GM12878 (cell line): Measurements from ENCODE around the gene RPS6KA4. TPM values are rescaled to one million over a fixed set of nuclear protein-coding genes. Genes with fewer than 3 reads are reported as not detected.

Experiments
- ATF2 ChIP-seq: IDR thresholded peaks from 2 replicates; pipeline ENCODE4 v1.6.1; 2012; ENCODE audit warnings: low read length, inconsistent platforms
- ATF3 ChIP-seq: IDR thresholded peaks from 2 replicates; pipeline ENCODE4 v1.6.1; 2011; ENCODE audit warnings: low read depth, mild to moderate bottlenecking, low read length, moderate library complexity, borderline replicate concordance; ENCODE audit errors: extremely low read depth
- BCL11A ChIP-seq: IDR thresholded peaks from 2 replicates; pipeline ENCODE4 v1.6.1; 2011; ENCODE audit warnings: low read depth, low read length
- CHD1 ChIP-seq: IDR thresholded peaks from 2 replicates; pipeline ENCODE4 v1.6.1; 2012; ENCODE audit warnings: low read depth, low read length, improper control_type of control experiment
- E2F8 ChIP-seq: fragments of 450-650 bp; IDR thresholded peaks from 2 replicates; pipeline ENCODE4 v1.6.1; 2018; ENCODE audit warnings: mild to moderate bottlenecking, low read depth, moderate library complexity; ENCODE audit not compliant: partially characterized antibody
- JUND ChIP-seq: IDR thresholded peaks from 2 replicates; pipeline ENCODE4 v1.6.1; 2012; ENCODE audit warnings: low read depth, mild to moderate bottlenecking, low read length, improper control_type of control experiment, moderate library complexity
- KLF5 ChIP-seq: fragments of 450-650 bp; IDR thresholded peaks from 2 replicates; pipeline ENCODE4 v1.6.1; 2014; ENCODE audit warnings: mild to moderate bottlenecking; ENCODE audit not compliant: partially characterized antibody
- MEF2B ChIP-seq: fragments of 450-650 bp; IDR thresholded peaks from 2 replicates; pipeline ENCODE4 v1.6.1; 2018; ENCODE audit warnings: mild to moderate bottlenecking, moderate library complexity; ENCODE audit not compliant: partially characterized antibody, poor library complexity, severe bottlenecking
- PBX3 ChIP-seq: IDR thresholded peaks from 2 replicates; pipeline ENCODE4 v1.6.1; 2011; ENCODE audit warnings: mild to moderate bottlenecking, low read depth, low read length, moderate library complexity; ENCODE audit not compliant: insufficient replicate concordance
- POLR2AphosphoS2 ChIP-seq: IDR thresholded peaks from 2 replicates; pipeline ENCODE4 v1.6.1; 2011; ENCODE audit warnings: low read depth, mild to moderate bottlenecking, low read length, improper control_type of control experiment, moderate library complexity
- RBBP5 ChIP-seq: fragments of 200-600 bp; sonication (generic); conservative IDR thresholded peaks from 2 replicates; pipeline ENCODE4 v1.6.1; 2016
- SMC3 ChIP-seq: IDR thresholded peaks from 2 replicates; pipeline ENCODE4 v1.6.1; 2011; ENCODE audit warnings: low read length, improper control_type of control experiment, borderline replicate concordance
- SRF ChIP-seq, 2 experiments: IDR thresholded peaks; 2 replicates each; pipeline ENCODE4 v1.6.1; 2011; ENCODE audit warnings: low read depth in 2 of 2, low read length in 2 of 2, mild to moderate bottlenecking in 1 of 2, moderate library complexity in 1 of 2
- SUPT20H ChIP-seq: IDR thresholded peaks from 2 replicates; pipeline ENCODE4 v1.6.1; 2011; ENCODE audit warnings: low read depth, mild to moderate bottlenecking, low read length, moderate library complexity, borderline replicate concordance; ENCODE audit not compliant: control insufficient read depth
- TAF1 ChIP-seq: IDR thresholded peaks from 2 replicates; pipeline ENCODE4 v1.6.1; 2011; ENCODE audit warnings: mild to moderate bottlenecking, low read depth, low read length, borderline replicate concordance
- TCF3 ChIP-seq: IDR thresholded peaks from 2 replicates; pipeline ENCODE4 v1.6.1; 2012; ENCODE audit warnings: low read depth, mild to moderate bottlenecking, low read length, borderline replicate concordance; ENCODE audit not compliant: insufficient read depth
- ZBED1 ChIP-seq: IDR thresholded peaks from 2 replicates; pipeline ENCODE4 v1.6.1; 2016; ENCODE audit warnings: borderline replicate concordance
- ZBTB4 ChIP-seq: fragments of 450-650 bp; formaldehyde crosslinking; IDR thresholded peaks from 2 replicates; pipeline ENCODE4 v1.4.0; 2022; ENCODE audit warnings: mild to moderate bottlenecking, moderate library complexity
- ZNF384 ChIP-seq: IDR thresholded peaks from 2 replicates; pipeline ENCODE4 v1.6.1; 2012; ENCODE audit warnings: low read depth, mild to moderate bottlenecking, low read length, improper control_type of control experiment, borderline replicate concordance
- polyA plus RNA-seq, 11 experiments: library from polyadenylated mRNA; depleted of rRNA in 4 of 11; unstranded in 6 of 11; stranded (reverse) in 5 of 11; fragments of >200 nt; fragmentation: Nextera tagmentation in 4 of 11; fragmentation: Illumina TruSeq in 1 of 11; extraction: Ambion mirVana in 4 of 11; extraction: Trizol in 1 of 11; gene quantifications; 1 replicate in 1 of 11; 2 replicates in 10 of 11; pipeline versions ENCODE4 v1.2.1 to v1.2.3, GENCODE V29; 2011 to 2016; ENCODE audit warnings: inconsistent platforms in 2 of 11, missing spikeins in 2 of 11, low read depth in 1 of 11
- total RNA-seq, 4 experiments: library from RNA; depleted of rRNA in 3 of 4; stranded (reverse); fragments of >200 nt in 3 of 4; fragmentation: Illumina TruSeq in 1 of 4; extraction: Trizol in 1 of 4; gene quantifications; 2 replicates each; pipeline versions ENCODE4 v1.2.1 to v1.2.3, GENCODE V29; 2013 to 2021

The RPS6KA4 gene
- total and polyA plus RNA-seq, 10 of the 15 experiments (the other 5 are each of a cell fraction or from before 2014, with no cell fraction given), result 0.34 to 32.6 (median 11.3) TPM

GRCh38 chr11:64317961-64318765 lies 40.8 kb upstream of the RPS6KA4 start, which contains the start of gene PRDX5 (continued):
- no peak for TF ChIP-seq ATF2
- TF ChIP-seq CHD1, result 0 out of 2 replicates have a peak, but pooled peaks have one; percentile 19
- no peak for TF ChIP-seq E2F8
- TF ChIP-seq RBBP5, result no peak
- TF ChIP-seq BCL11A, result no peak
- no peak; the same call in 1 of the 2 replicates for TF ChIP-seq TCF3
- TF ChIP-seq ZNF384, result no peak
- no peak for TF ChIP-seq ATF3
- no peak for TF ChIP-seq ZBTB4 (CRISPR knock-in tag)
- TF ChIP-seq KLF5, result no peak
- no peak for TF ChIP-seq POLR2AphosphoS2
- no peak for TF ChIP-seq SUPT20H
- 0 out of 4 replicates have a peak, but pooled peaks of 1 of the 2 experiments have one; percentile 43 for TF ChIP-seq SRF (IDR thresholded peaks at IDR 0.05; ENCODE audit: low read depth in 2 of 2, low read length in 2 of 2)
- no peak for TF ChIP-seq ZBED1
- TF ChIP-seq MEF2B, result no peak
- TF ChIP-seq JUND, result no peak
- TF ChIP-seq TAF1, result peak; percentile 36; the same call in 1 of the 2 replicates
- TF ChIP-seq SMC3, result peak; percentile 47
- TF ChIP-seq PBX3, result no peak
